K562 (cell line): ENCODE measurements around the gene TTLL10. TPM values are rescaled to one million over a fixed set of nuclear protein-coding genes. Genes with fewer than 3 reads are reported as not detected.

Experiments
- BDP1 ChIP-seq: IDR thresholded peaks from 3 replicates; pipeline ENCODE4 v1.6.1; 2011; ENCODE audit not compliant: insufficient read length, insufficient read depth
- MEIS2 ChIP-seq: fragments of 450-650 bp; IDR thresholded peaks from 2 replicates; pipeline ENCODE4 v1.6.1; 2014; ENCODE audit warnings: mild to moderate bottlenecking; ENCODE audit not compliant: partially characterized antibody
- POLR2B ChIP-seq: fragments of 450-650 bp; IDR thresholded peaks from 2 replicates; pipeline ENCODE4 v1.6.1; 2018; ENCODE audit warnings: low read depth; ENCODE audit not compliant: partially characterized antibody
- SIN3B ChIP-seq: fragments of 450-650 bp; IDR thresholded peaks from 2 replicates; pipeline ENCODE4 v1.6.1; 2017; ENCODE audit warnings: low read depth, mild to moderate bottlenecking, moderate library complexity
- TEAD2 ChIP-seq: fragments of 450-650 bp; IDR thresholded peaks from 2 replicates; pipeline ENCODE4 v1.6.1; 2016; ENCODE audit warnings: missing genetic modification characterization, control low read depth, missing compliant biosample characterization
- polyA plus RNA-seq, 8 experiments: library from polyadenylated mRNA; depleted of rRNA in 4 of 8; stranded (reverse) in 5 of 8; unstranded in 3 of 8; fragments of >200 nt; fragmentation: Nextera tagmentation in 2 of 8; fragmentation: Illumina TruSeq in 1 of 8; extraction: Ambion mirVana in 2 of 8; extraction: Trizol in 1 of 8; gene quantifications; 2 replicates each; pipeline versions ENCODE4 v1.2.1 to v1.2.3, GENCODE V29; 2011 to 2014; ENCODE audit warnings: inconsistent platforms in 1 of 8, missing spikeins in 1 of 8
- total RNA-seq, 7 experiments: library from RNA; depleted of rRNA in 6 of 7; stranded (reverse); fragments of >200 nt in 6 of 7; fragmentation: Illumina TruSeq in 2 of 7; extraction: Trizol in 2 of 7; gene quantifications; 2 replicates each; pipeline versions ENCODE4 v1.2.1 to v1.2.3, GENCODE V29; 2011 to 2021; ENCODE audit warnings: low replicate concordance in 1 of 7
- TF ChIP-seq, protein P1 (sequence below), 3 experiments: IDR thresholded peaks in 2 of 3; conservative IDR thresholded peaks in 1 of 3; 2 replicates each; pipeline ENCODE4 v1.5.1; 2011 to 2012; ENCODE audit warnings: low read length in 3 of 3, mild to moderate bottlenecking in 3 of 3, control low read depth in 2 of 3, improper control_type of control experiment in 1 of 3, inconsistent platforms in 1 of 3, low read depth in 1 of 3, mixed read lengths in 1 of 3, moderate library complexity in 1 of 3; ENCODE audit not compliant: insufficient read depth in 2 of 3
- TF ChIP-seq, protein P2 (sequence below): fragments of 450-650 bp; IDR thresholded peaks from 2 replicates; pipeline ENCODE4 v1.6.1; 2017; ENCODE audit warnings: mild to moderate bottlenecking, moderate library complexity
- TF ChIP-seq, protein P3 (sequence below): sonication (generic); formaldehyde crosslinking; IDR thresholded peaks from 2 replicates; pipeline ENCODE4 v1.8.0; 2023; ENCODE audit warnings: mild to moderate bottlenecking, missing genetic modification reagents
- TF ChIP-seq, protein P4 (sequence below): fragments of 200-600 bp; sonication (generic); IDR thresholded peaks from one replicate; pipeline ENCODE4 v1.6.1; 2012; ENCODE audit warnings: mild to moderate bottlenecking, low read depth, low read length, inconsistent platforms

The TTLL10 gene
- total and polyA plus RNA-seq, 9 of the 15 experiments (the other 6 are each of a cell fraction or from before 2014, with no cell fraction given): not detected

DNA sequence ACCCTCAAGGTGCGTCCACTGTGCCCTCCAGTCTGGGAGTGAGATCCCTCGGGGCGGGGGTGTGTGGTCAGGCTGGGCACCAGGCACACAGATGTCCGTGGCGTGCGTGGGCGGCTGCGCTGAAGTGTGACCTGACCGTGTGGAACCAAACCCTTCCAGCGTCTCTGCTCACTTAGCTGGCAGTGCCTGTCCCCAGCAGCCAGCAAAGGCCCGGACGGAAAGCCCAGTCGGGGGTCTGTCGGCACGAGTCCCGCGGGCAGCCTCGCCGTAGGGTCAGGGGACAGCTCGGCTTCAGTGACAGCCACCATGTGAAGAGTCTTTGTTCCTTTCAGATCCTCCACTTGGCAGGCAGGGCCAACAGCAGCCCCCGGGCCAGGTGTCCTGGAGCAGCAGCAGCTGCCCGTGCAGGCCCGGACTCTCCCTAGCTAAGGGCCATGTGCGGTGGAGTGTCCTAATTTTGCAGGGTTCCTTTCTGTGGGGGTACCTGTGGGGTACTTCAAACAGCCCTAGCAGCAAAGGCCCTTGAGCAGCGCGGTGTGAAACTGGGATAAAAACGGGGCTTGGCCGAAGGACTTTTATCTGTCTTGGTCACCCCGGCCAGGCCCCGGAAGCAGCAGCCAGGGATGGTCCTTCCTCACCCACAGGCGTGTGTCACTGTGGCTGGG, 11.6 kb downstream of the TTLL10 start (continued):
- TF ChIP-seq, protein P1, sequence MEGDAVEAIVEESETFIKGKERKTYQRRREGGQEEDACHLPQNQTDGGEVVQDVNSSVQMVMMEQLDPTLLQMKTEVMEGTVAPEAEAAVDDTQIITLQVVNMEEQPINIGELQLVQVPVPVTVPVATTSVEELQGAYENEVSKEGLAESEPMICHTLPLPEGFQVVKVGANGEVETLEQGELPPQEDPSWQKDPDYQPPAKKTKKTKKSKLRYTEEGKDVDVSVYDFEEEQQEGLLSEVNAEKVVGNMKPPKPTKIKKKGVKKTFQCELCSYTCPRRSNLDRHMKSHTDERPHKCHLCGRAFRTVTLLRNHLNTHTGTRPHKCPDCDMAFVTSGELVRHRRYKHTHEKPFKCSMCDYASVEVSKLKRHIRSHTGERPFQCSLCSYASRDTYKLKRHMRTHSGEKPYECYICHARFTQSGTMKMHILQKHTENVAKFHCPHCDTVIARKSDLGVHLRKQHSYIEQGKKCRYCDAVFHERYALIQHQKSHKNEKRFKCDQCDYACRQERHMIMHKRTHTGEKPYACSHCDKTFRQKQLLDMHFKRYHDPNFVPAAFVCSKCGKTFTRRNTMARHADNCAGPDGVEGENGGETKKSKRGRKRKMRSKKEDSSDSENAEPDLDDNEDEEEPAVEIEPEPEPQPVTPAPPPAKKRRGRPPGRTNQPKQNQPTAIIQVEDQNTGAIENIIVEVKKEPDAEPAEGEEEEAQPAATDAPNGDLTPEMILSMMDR (IDR thresholded peaks at IDR 0.05 in 2 of 3, conservative IDR thresholded peaks at IDR 0.05 in 1 of 3; ENCODE audit: insufficient read depth in 2 of 3, low read depth in 1 of 3, low read length in 3 of 3): no peak
- TF ChIP-seq SIN3B (no peak), MEIS2 (no peak), TEAD2 (tag) (no peak), BDP1 (no peak), POLR2B (no peak)
- TF ChIP-seq, protein P2, sequence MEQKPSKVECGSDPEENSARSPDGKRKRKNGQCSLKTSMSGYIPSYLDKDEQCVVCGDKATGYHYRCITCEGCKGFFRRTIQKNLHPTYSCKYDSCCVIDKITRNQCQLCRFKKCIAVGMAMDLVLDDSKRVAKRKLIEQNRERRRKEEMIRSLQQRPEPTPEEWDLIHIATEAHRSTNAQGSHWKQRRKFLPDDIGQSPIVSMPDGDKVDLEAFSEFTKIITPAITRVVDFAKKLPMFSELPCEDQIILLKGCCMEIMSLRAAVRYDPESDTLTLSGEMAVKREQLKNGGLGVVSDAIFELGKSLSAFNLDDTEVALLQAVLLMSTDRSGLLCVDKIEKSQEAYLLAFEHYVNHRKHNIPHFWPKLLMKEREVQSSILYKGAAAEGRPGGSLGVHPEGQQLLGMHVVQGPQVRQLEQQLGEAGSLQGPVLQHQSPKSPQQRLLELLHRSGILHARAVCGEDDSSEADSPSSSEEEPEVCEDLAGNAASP: no peak
- TF ChIP-seq, protein P3, sequence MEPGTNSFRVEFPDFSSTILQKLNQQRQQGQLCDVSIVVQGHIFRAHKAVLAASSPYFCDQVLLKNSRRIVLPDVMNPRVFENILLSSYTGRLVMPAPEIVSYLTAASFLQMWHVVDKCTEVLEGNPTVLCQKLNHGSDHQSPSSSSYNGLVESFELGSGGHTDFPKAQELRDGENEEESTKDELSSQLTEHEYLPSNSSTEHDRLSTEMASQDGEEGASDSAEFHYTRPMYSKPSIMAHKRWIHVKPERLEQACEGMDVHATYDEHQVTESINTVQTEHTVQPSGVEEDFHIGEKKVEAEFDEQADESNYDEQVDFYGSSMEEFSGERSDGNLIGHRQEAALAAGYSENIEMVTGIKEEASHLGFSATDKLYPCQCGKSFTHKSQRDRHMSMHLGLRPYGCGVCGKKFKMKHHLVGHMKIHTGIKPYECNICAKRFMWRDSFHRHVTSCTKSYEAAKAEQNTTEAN (CRISPR knock-in tag): no peak
- TF ChIP-seq, protein P4, sequence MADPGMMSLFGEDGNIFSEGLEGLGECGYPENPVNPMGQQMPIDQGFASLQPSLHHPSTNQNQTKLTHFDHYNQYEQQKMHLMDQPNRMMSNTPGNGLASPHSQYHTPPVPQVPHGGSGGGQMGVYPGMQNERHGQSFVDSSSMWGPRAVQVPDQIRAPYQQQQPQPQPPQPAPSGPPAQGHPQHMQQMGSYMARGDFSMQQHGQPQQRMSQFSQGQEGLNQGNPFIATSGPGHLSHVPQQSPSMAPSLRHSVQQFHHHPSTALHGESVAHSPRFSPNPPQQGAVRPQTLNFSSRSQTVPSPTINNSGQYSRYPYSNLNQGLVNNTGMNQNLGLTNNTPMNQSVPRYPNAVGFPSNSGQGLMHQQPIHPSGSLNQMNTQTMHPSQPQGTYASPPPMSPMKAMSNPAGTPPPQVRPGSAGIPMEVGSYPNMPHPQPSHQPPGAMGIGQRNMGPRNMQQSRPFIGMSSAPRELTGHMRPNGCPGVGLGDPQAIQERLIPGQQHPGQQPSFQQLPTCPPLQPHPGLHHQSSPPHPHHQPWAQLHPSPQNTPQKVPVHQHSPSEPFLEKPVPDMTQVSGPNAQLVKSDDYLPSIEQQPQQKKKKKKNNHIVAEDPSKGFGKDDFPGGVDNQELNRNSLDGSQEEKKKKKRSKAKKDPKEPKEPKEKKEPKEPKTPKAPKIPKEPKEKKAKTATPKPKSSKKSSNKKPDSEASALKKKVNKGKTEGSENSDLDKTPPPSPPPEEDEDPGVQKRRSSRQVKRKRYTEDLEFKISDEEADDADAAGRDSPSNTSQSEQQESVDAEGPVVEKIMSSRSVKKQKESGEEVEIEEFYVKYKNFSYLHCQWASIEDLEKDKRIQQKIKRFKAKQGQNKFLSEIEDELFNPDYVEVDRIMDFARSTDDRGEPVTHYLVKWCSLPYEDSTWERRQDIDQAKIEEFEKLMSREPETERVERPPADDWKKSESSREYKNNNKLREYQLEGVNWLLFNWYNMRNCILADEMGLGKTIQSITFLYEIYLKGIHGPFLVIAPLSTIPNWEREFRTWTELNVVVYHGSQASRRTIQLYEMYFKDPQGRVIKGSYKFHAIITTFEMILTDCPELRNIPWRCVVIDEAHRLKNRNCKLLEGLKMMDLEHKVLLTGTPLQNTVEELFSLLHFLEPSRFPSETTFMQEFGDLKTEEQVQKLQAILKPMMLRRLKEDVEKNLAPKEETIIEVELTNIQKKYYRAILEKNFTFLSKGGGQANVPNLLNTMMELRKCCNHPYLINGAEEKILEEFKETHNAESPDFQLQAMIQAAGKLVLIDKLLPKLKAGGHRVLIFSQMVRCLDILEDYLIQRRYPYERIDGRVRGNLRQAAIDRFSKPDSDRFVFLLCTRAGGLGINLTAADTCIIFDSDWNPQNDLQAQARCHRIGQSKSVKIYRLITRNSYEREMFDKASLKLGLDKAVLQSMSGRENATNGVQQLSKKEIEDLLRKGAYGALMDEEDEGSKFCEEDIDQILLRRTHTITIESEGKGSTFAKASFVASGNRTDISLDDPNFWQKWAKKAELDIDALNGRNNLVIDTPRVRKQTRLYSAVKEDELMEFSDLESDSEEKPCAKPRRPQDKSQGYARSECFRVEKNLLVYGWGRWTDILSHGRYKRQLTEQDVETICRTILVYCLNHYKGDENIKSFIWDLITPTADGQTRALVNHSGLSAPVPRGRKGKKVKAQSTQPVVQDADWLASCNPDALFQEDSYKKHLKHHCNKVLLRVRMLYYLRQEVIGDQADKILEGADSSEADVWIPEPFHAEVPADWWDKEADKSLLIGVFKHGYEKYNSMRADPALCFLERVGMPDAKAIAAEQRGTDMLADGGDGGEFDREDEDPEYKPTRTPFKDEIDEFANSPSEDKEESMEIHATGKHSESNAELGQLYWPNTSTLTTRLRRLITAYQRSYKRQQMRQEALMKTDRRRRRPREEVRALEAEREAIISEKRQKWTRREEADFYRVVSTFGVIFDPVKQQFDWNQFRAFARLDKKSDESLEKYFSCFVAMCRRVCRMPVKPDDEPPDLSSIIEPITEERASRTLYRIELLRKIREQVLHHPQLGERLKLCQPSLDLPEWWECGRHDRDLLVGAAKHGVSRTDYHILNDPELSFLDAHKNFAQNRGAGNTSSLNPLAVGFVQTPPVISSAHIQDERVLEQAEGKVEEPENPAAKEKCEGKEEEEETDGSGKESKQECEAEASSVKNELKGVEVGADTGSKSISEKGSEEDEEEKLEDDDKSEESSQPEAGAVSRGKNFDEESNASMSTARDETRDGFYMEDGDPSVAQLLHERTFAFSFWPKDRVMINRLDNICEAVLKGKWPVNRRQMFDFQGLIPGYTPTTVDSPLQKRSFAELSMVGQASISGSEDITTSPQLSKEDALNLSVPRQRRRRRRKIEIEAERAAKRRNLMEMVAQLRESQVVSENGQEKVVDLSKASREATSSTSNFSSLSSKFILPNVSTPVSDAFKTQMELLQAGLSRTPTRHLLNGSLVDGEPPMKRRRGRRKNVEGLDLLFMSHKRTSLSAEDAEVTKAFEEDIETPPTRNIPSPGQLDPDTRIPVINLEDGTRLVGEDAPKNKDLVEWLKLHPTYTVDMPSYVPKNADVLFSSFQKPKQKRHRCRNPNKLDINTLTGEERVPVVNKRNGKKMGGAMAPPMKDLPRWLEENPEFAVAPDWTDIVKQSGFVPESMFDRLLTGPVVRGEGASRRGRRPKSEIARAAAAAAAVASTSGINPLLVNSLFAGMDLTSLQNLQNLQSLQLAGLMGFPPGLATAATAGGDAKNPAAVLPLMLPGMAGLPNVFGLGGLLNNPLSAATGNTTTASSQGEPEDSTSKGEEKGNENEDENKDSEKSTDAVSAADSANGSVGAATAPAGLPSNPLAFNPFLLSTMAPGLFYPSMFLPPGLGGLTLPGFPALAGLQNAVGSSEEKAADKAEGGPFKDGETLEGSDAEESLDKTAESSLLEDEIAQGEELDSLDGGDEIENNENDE: no peak
